IMR-90 (cell line): Measurements from ENCODE around the gene SPATA33.

ENCODE experiments used
- CHD1 ChIP-seq: IDR thresholded peaks from 2 replicates; pipeline ENCODE4 v1.6.1; 2012; ENCODE audit warnings: low read depth, low read length, improper control_type of control experiment
- POLR2A ChIP-seq: IDR thresholded peaks from 2 replicates; pipeline ENCODE4 v1.6.1; 2012; ENCODE audit warnings: mild to moderate bottlenecking, low read depth, low read length
- RAD21 ChIP-seq: IDR thresholded peaks from 2 replicates; pipeline ENCODE4 v1.6.1; 2012; ENCODE audit warnings: low read length, improper control_type of control experiment
- RCOR1 ChIP-seq: IDR thresholded peaks from 2 replicates; pipeline ENCODE4 v1.6.1; 2012; ENCODE audit warnings: mild to moderate bottlenecking, low read length, improper control_type of control experiment; ENCODE audit not compliant: insufficient replicate concordance
- USF2 ChIP-seq: fragments of 150-350 bp; IDR thresholded peaks from 2 replicates; pipeline ENCODE4 v1.6.1; 2017; ENCODE audit warnings: mild to moderate bottlenecking, antibody characterized with exemption, low read length, low read depth
- TF ChIP-seq, protein P1 (sequence below): conservative IDR thresholded peaks from 2 replicates; pipeline ENCODE4 v1.5.1; 2012; ENCODE audit warnings: mild to moderate bottlenecking, low read depth, low read length, improper control_type of control experiment

GRCh38 chr16:89621698-89622409 is 35.8 kb upstream of the SPATA33 start:
- TF ChIP-seq USF2: no peak
- TF ChIP-seq RCOR1: no peak
- TF ChIP-seq CHD1: no peak
- TF ChIP-seq, protein P1, sequence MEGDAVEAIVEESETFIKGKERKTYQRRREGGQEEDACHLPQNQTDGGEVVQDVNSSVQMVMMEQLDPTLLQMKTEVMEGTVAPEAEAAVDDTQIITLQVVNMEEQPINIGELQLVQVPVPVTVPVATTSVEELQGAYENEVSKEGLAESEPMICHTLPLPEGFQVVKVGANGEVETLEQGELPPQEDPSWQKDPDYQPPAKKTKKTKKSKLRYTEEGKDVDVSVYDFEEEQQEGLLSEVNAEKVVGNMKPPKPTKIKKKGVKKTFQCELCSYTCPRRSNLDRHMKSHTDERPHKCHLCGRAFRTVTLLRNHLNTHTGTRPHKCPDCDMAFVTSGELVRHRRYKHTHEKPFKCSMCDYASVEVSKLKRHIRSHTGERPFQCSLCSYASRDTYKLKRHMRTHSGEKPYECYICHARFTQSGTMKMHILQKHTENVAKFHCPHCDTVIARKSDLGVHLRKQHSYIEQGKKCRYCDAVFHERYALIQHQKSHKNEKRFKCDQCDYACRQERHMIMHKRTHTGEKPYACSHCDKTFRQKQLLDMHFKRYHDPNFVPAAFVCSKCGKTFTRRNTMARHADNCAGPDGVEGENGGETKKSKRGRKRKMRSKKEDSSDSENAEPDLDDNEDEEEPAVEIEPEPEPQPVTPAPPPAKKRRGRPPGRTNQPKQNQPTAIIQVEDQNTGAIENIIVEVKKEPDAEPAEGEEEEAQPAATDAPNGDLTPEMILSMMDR: no peak
- no peak for TF ChIP-seq RAD21
- no peak for TF ChIP-seq POLR2A
